NCI-H1436 (cell line): ENCODE data around the gene RAB17.

Experiments used
- DNase-seq: peaks from one replicate; lab custom pipeline; 2025; lab: John Stamatoyannopoulos, UW

RAB17 gene

GRCh38 chr2:237576974-237577373 lies 13.6 kb downstream of the RAB17 start:
- DNase-seq, result no peak

- DNase-seq, result no peak
These were observed 14.4 kb downstream of the RAB17 start for GRCh38 chr2:237575869-237576862.

GRCh38 chr2:237574894-237575868 lies 15.4 kb downstream of the RAB17 start:
- no peak for DNase-seq

- DNase-seq, result no peak
These were observed 16.1 kb downstream of the RAB17 start for GRCh38 chr2:237574467-237574866.

- no peak for DNase-seq
These were observed 16.7 kb downstream of the RAB17 start for GRCh38 chr2:237573721-237574415.

GRCh38 chr2:237572742-237573101 lies 17.8 kb downstream of the RAB17 start:
- no peak for DNase-seq

GRCh38 chr2:237572021-237572741 lies 18.4 kb downstream of the RAB17 start:
- DNase-seq, result peak; percentile 88

GRCh38 chr2:237571551-237571950 lies 19.0 kb downstream of the RAB17 start:
- no peak for DNase-seq

- no peak for DNase-seq
These were observed 19.7 kb downstream of the RAB17 start for GRCh38 chr2:237570776-237571335.

GRCh38 chr2:237569896-237570295 lies 20.6 kb downstream of the RAB17 start:
- DNase-seq, result no peak

GRCh38 chr2:237569041-237569440 lies 21.5 kb downstream of the RAB17 start:
- DNase-seq, result no peak

- DNase-seq, result no peak
These were observed 22.3 kb downstream of the RAB17 start for GRCh38 chr2:237568121-237568660.

- no peak for DNase-seq
These were observed 23.1 kb downstream of the RAB17 start for GRCh38 chr2:237567276-237568029.

- no peak for DNase-seq
These were observed 23.9 kb downstream of the RAB17 start, which contains the start of gene PRLH for GRCh38 chr2:237566401-237567235. Gene PRLH, plus strand, starts transcription at chr2:237566574. Its CDS starts 0 bp downstream, at chr2:237566574.

GRCh38 chr2:237565974-237566373 lies 24.6 kb downstream of the RAB17 start:
- DNase-seq, result no peak

- no peak for DNase-seq
These were observed 25.9 kb downstream of the RAB17 start for GRCh38 chr2:237564526-237565131.

- DNase-seq, result no peak
These were observed 26.7 kb downstream of the RAB17 start for GRCh38 chr2:237563816-237564215.

- no peak for DNase-seq
These were observed 29.3 kb downstream of the RAB17 start for GRCh38 chr2:237561221-237561620.
